HepG2 (cell line): ENCODE results near the gene PNLIPRP1. TPM values are rescaled to one million over a fixed set of nuclear protein-coding genes. Genes with fewer than 3 reads are reported as not detected.

ENCODE experiments used
- ATAC-seq: fragments of 200-7000 bp; cut with Tn5 transposase; 3 replicates; pipeline ENCODE4 v1.9.1; 2020; ENCODE audit warnings: mild to moderate bottlenecking, moderate library complexity
- BruUV-seq: library from RNA; stranded (reverse); fragments of 400-500 nt; replicated peaks from 2 replicates; lab custom pipeline; 2021; lab: Mats Ljungman, UMichigan
- CTCF ChIA-PET: fragments of 300-600 bp; formaldehyde crosslinking; extraction: SDS; loops from one replicate; lab custom pipeline; 2021; ENCODE audit warnings: low total read pairs, inconsistent platforms, low intra/inter-chr PET ratio; lab: Yijun Ruan, JAX
- POLR2A ChIA-PET: fragments of 350-600 bp; sonication (Branson Sonifier 250); formaldehyde crosslinking; loops from one replicate; lab custom pipeline; 2020; ENCODE audit warnings: antibody characterized with exemption, inconsistent platforms; lab: Yijun Ruan, JAX
- DNase-seq: peaks from one replicate; pipeline ENCODE4 v3.0.0-alpha.2; 2015; ENCODE audit warnings: low spot score
- FAIRE-seq: peaks from 3 replicates; lab custom pipeline; 2011; peaks lifted over from hg19 to GRCh38; lab: Jason Lieb, UNC
- H2AFZ ChIP-seq: one replicate; pipeline ENCODE4 v1.6.1; 2011; ENCODE audit warnings: low read length, inconsistent platforms
- H3K27ac ChIP-seq: fragments of 300-600 bp; 3 replicates; pipeline ENCODE4 v1.8.0; 2011; ENCODE audit warnings: mixed run types, mild to moderate bottlenecking, mixed read lengths, low read length, inconsistent platforms; ENCODE audit not compliant: insufficient read depth; ENCODE audit errors: extremely low read length
- H3K27me3 ChIP-seq, 2 experiments: fragments of 200-600 bp in 1 of 2; 2 replicates in 1 of 2; 3 replicates in 1 of 2; pipeline versions ENCODE4 v1.6.0 to v1.8.0; 2011; ENCODE audit warnings: low read length in 2 of 2, mild to moderate bottlenecking in 2 of 2, moderate library complexity in 2 of 2, inconsistent platforms in 1 of 2; ENCODE audit not compliant: insufficient read depth in 2 of 2, control insufficient read depth in 1 of 2
- H3K36me3 ChIP-seq, 2 experiments: fragments of 200-600 bp in 1 of 2; replicated peaks in 1 of 2; 2 replicates in 1 of 2; 3 replicates in 1 of 2; pipeline versions ENCODE4 v1.5.1 to v1.8.0; 2011; ENCODE audit warnings: low read length in 2 of 2, inconsistent platforms in 1 of 2; ENCODE audit not compliant: insufficient read depth in 2 of 2, control insufficient read depth in 1 of 2
- H3K4me1 ChIP-seq: 2 replicates; pipeline ENCODE4 v1.5.1; 2012; ENCODE audit warnings: low read length, inconsistent platforms; ENCODE audit not compliant: insufficient read depth
- H3K4me2 ChIP-seq: 2 replicates; pipeline ENCODE4 v1.6.0; 2011; ENCODE audit warnings: low read depth, low read length, inconsistent platforms
- H3K4me3 ChIP-seq, 3 experiments: fragments of 200-600 bp in 1 of 3; sonication (generic), shearing (Covaris generic) in 1 of 3; replicated peaks in 1 of 3; 2 replicates each; pipeline ENCODE4 v1.5.1; 2011 to 2016; ENCODE audit warnings: low read length in 3 of 3, inconsistent platforms in 2 of 3, low read depth in 2 of 3, mild to moderate bottlenecking in 2 of 3, control low read depth in 1 of 3, mixed read lengths in 1 of 3; ENCODE audit not compliant: insufficient read depth in 1 of 3
- H3K79me2 ChIP-seq: one replicate; pipeline ENCODE4 v1.6.1; 2011; ENCODE audit warnings: low read length, inconsistent platforms; ENCODE audit not compliant: insufficient read depth
- H3K9ac ChIP-seq: 2 replicates; pipeline ENCODE4 v1.6.0; 2011; ENCODE audit warnings: mild to moderate bottlenecking, low read depth, low read length, inconsistent platforms; ENCODE audit not compliant: insufficient read depth
- H3K9me3 ChIP-seq: 2 replicates; pipeline ENCODE4 v1.5.1; 2012; ENCODE audit warnings: mild to moderate bottlenecking, low read length
- H4K20me1 ChIP-seq: 2 replicates; pipeline ENCODE4 v1.6.0; 2011; ENCODE audit warnings: inconsistent platforms, mild to moderate bottlenecking, low read length, moderate library complexity; ENCODE audit not compliant: insufficient read depth
- DNMT3B ChIP-seq: conservative IDR thresholded peaks from 2 replicates; pipeline ENCODE4 v1.6.1; 2016; ENCODE audit warnings: missing biosample characterization, control low read depth
- HMG20B ChIP-seq: conservative IDR thresholded peaks from 2 replicates; pipeline ENCODE4 v1.6.1; 2016; ENCODE audit warnings: missing genetic modification reagents, missing compliant biosample characterization
- HMGA1 ChIP-seq: sonication (generic); formaldehyde crosslinking; conservative IDR thresholded peaks from 2 replicates; pipeline ENCODE4 v1.4.0; 2020; ENCODE audit warnings: missing genetic modification reagents
- KDM5A ChIP-seq: fragments of 200-600 bp; sonication (generic); IDR thresholded peaks from 2 replicates; pipeline ENCODE4 v1.7.0; 2018; ENCODE audit warnings: antibody characterized with exemption, mild to moderate bottlenecking, low read length, borderline replicate concordance
- NFYC ChIP-seq: IDR thresholded peaks from 2 replicates; pipeline ENCODE4 v1.6.1; 2016; ENCODE audit warnings: missing genetic modification reagents, missing compliant biosample characterization
- NR2F1 ChIP-seq, 2 experiments: fragments of 450-650 bp in 1 of 2; formaldehyde crosslinking in 1 of 2; IDR thresholded peaks; 2 replicates each; pipeline versions ENCODE4 v1.5.0 to v1.6.1; 2016 to 2020; ENCODE audit warnings: mild to moderate bottlenecking in 1 of 2, missing compliant biosample characterization in 1 of 2, missing genetic modification reagents in 1 of 2, moderate library complexity in 1 of 2
- RARA ChIP-seq: IDR thresholded peaks from 2 replicates; pipeline ENCODE4 v1.6.1; 2016; ENCODE audit warnings: missing genetic modification reagents, missing compliant biosample characterization
- SP1 ChIP-seq, 2 experiments: fragments of 450-650 bp in 1 of 2; sonication (generic) in 1 of 2; formaldehyde crosslinking in 1 of 2; IDR thresholded peaks; 2 replicates each; pipeline versions ENCODE4 v1.4.0 to v1.6.1; 2016 to 2020; ENCODE audit warnings: missing genetic modification reagents in 1 of 2
- TAF1 ChIP-seq: sonication (generic); formaldehyde crosslinking; IDR thresholded peaks from 2 replicates; pipeline ENCODE4 v1.4.0; 2020; ENCODE audit warnings: missing genetic modification reagents
- ZNF644 ChIP-seq: IDR thresholded peaks from 2 replicates; pipeline ENCODE4 v1.6.1; 2016; ENCODE audit warnings: low read depth
- ZNF766 ChIP-seq: sonication (generic); formaldehyde crosslinking; IDR thresholded peaks from 2 replicates; pipeline ENCODE4 v1.5.0; 2020; ENCODE audit warnings: missing genetic modification reagents, borderline replicate concordance
- WGBS: methylation state at CpG from one replicate; pipeline ENCODE4 v1.1.6; 2017; ENCODE audit warnings: low lambda C conversion rate; 5-methylcytosine and 5-hydroxymethylcytosine counted together
- in situ Hi-C: cut with HindIII; loops from 2 replicates; pipeline ENCODE4 v1.10.0; 2017; ENCODE audit warnings: low pct_unique_long_range_greater_than_20kb; ENCODE audit not compliant: extremely low pct_ligation_motif_present
- intact Hi-C: fragments of 100-400 bp; cut with micrococcal nuclease; formaldehyde crosslinking; loops from one replicate; pipeline ENCODE4 v1.10.0; 2022; ENCODE audit not compliant: unreplicated experiment
- polyA plus RNA-seq, 8 experiments: library from polyadenylated mRNA; depleted of rRNA in 3 of 8; stranded (reverse) in 7 of 8; unstranded in 1 of 8; fragments of >200 nt; fragmentation: Illumina TruSeq in 4 of 8; extraction: Trizol in 4 of 8; gene quantifications; 2 replicates each; pipeline versions ENCODE4 v1.2.1 to v1.2.3, GENCODE V29; 2011 to 2016; ENCODE audit warnings: low read depth in 4 of 8, missing spikeins in 1 of 8, mixed read lengths in 1 of 8; ENCODE audit not compliant: insufficient read depth in 1 of 8
- total RNA-seq, 5 experiments: library from RNA; depleted of rRNA; stranded (reverse); fragments of >200 nt; fragmentation: Illumina TruSeq; extraction: Trizol; gene quantifications; 2 replicates each; pipeline ENCODE4 v1.2.3, GENCODE V29; 2016; ENCODE audit warnings: low read depth in 1 of 5
- TF ChIP-seq, protein P1 (sequence below): sonication (generic); formaldehyde crosslinking; IDR thresholded peaks from 2 replicates; pipeline ENCODE4 v1.5.1; 2020; ENCODE audit warnings: missing genetic modification reagents, mild to moderate bottlenecking, borderline replicate concordance
- TF ChIP-seq, protein P2 (sequence below): sonication (generic); formaldehyde crosslinking; IDR thresholded peaks from 2 replicates; pipeline ENCODE4 v1.4.0; 2020; ENCODE audit warnings: missing genetic modification reagents
- TF ChIP-seq, protein P3 (sequence below): sonication (generic); formaldehyde crosslinking; IDR thresholded peaks from 2 replicates; pipeline ENCODE4 v1.4.0; 2020; ENCODE audit warnings: missing genetic modification reagents, mild to moderate bottlenecking, borderline replicate concordance
- TF ChIP-seq, protein P4 (sequence below), 2 experiments: sonication (generic) in 1 of 2; formaldehyde crosslinking in 1 of 2; IDR thresholded peaks; 2 replicates each; pipeline versions ENCODE4 v1.4.0 to v1.6.1; 2018 to 2020; ENCODE audit warnings: missing genetic modification reagents in 2 of 2, borderline replicate concordance in 1 of 2, low read depth in 1 of 2, mild to moderate bottlenecking in 1 of 2, missing biosample characterization in 1 of 2

Gene PNLIPRP1
- total and polyA plus RNA-seq, 2 of the 13 experiments (the other 11 are each of a cell fraction or from before 2014, with no cell fraction given) = not detected

DNA sequence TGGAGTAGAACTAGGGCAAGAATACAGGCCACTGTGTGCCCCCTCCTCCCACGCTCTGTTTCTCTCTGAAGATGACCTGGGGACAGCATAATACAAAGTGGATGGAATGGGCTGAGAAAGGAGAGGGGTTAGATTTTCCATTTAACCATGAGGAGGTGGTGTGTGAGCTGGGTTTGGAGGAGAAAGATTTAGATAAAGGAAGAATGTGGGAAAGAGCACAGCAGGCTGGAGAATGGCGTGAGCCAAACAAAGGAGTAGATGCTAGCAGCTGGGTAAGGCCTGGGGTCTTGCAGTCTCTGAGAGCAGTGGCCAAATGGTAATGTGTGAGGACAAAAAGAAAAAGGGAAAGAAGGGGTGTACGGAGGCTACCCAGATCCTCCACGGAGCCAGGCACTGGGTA is 38.6 kb downstream of the PNLIPRP1 start:
- Histone ChIP-seq H3K4me1 (no peaks in the 10 kb centered on the region), H3K27me3 (no peaks in the 10 kb centered on the region), H3K27ac (no peak overlapping the region), H3K4me3 (no peak overlapping the region), H3K9ac (no peak overlapping the region), H4K20me1 (no peaks in the 10 kb centered on the region), H2AFZ (no peak overlapping the region), H3K79me2 (no peaks in the 10 kb centered on the region), H3K36me3 (no peaks in the 10 kb centered on the region), H3K4me2 (no peak overlapping the region), H3K9me3 (no peaks in the 10 kb centered on the region)
- BruUV-seq = no TSS peak
- intact Hi-C loops (no loop called here), in situ Hi-C loops (no loop called here)
- CTCF ChIA-PET = no interaction called here
- ATAC-seq = no peak
- no peak for DNase-seq
- WGBS = 27% methylated on average over 4 of the region's 4 CpGs
- POLR2A ChIA-PET = no interaction called here
- no peak for FAIRE-seq
- TF ChIP-seq TAF1 (no peak), NFYC (no peak), RARA (CRISPR knock-in tag) (no peak), HMGA1 (CRISPR knock-in tag) (no peak), NR2F1 (CRISPR knock-in tag; IDR thresholded peaks at IDR 0.05) (no peak), SP1 (IDR thresholded peaks at IDR 0.05) (no peak), SP1 (CRISPR knock-in tag; IDR thresholded peaks at IDR 0.05) (no peak), ZNF766 (CRISPR knock-in tag) (no peak), HMG20B (CRISPR knock-in tag) (no peak), ZNF644 (no peak), DNMT3B (CRISPR knock-in tag) (no peak), KDM5A (no peak)
- TF ChIP-seq, protein P1, sequence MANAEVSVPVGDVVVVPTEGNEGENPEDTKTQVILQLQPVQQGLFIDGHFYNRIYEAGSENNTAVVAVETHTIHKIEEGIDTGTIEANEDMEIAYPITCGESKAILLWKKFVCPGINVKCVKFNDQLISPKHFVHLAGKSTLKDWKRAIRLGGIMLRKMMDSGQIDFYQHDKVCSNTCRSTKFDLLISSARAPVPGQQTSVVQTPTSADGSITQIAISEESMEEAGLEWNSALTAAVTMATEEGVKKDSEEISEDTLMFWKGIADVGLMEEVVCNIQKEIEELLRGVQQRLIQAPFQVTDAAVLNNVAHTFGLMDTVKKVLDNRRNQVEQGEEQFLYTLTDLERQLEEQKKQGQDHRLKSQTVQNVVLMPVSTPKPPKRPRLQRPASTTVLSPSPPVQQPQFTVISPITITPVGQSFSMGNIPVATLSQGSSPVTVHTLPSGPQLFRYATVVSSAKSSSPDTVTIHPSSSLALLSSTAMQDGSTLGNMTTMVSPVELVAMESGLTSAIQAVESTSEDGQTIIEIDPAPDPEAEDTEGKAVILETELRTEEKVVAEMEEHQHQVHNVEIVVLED = no peak
- TF ChIP-seq, protein P2, sequence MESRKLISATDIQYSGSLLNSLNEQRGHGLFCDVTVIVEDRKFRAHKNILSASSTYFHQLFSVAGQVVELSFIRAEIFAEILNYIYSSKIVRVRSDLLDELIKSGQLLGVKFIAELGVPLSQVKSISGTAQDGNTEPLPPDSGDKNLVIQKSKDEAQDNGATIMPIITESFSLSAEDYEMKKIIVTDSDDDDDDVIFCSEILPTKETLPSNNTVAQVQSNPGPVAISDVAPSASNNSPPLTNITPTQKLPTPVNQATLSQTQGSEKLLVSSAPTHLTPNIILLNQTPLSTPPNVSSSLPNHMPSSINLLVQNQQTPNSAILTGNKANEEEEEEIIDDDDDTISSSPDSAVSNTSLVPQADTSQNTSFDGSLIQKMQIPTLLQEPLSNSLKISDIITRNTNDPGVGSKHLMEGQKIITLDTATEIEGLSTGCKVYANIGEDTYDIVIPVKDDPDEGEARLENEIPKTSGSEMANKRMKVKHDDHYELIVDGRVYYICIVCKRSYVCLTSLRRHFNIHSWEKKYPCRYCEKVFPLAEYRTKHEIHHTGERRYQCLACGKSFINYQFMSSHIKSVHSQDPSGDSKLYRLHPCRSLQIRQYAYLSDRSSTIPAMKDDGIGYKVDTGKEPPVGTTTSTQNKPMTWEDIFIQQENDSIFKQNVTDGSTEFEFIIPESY = no peak
- TF ChIP-seq, protein P3, sequence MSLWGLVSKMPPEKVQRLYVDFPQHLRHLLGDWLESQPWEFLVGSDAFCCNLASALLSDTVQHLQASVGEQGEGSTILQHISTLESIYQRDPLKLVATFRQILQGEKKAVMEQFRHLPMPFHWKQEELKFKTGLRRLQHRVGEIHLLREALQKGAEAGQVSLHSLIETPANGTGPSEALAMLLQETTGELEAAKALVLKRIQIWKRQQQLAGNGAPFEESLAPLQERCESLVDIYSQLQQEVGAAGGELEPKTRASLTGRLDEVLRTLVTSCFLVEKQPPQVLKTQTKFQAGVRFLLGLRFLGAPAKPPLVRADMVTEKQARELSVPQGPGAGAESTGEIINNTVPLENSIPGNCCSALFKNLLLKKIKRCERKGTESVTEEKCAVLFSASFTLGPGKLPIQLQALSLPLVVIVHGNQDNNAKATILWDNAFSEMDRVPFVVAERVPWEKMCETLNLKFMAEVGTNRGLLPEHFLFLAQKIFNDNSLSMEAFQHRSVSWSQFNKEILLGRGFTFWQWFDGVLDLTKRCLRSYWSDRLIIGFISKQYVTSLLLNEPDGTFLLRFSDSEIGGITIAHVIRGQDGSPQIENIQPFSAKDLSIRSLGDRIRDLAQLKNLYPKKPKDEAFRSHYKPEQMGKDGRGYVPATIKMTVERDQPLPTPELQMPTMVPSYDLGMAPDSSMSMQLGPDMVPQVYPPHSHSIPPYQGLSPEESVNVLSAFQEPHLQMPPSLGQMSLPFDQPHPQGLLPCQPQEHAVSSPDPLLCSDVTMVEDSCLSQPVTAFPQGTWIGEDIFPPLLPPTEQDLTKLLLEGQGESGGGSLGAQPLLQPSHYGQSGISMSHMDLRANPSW = no peak
- TF ChIP-seq, protein P4, sequence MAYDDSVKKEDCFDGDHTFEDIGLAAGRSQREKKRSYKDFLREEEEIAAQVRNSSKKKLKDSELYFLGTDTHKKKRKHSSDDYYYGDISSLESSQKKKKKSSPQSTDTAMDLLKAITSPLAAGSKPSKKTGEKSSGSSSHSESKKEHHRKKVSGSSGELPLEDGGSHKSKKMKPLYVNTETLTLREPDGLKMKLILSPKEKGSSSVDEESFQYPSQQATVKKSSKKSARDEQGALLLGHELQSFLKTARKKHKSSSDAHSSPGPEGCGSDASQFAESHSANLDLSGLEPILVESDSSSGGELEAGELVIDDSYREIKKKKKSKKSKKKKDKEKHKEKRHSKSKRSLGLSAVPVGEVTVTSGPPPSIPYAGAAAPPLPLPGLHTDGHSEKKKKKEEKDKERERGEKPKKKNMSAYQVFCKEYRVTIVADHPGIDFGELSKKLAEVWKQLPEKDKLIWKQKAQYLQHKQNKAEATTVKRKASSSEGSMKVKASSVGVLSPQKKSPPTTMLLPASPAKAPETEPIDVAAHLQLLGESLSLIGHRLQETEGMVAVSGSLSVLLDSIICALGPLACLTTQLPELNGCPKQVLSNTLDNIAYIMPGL (CRISPR knock-in tag; IDR thresholded peaks at IDR 0.05; ENCODE audit: borderline replicate concordance in 1 of 2, low read depth in 1 of 2) = no peak
